Measurements from ENCODE around the gene HOXD13. TPM values are rescaled to one million over a fixed set of nuclear protein-coding genes. Genes with fewer than 3 reads are reported as not detected.

The HOXD13 gene
- total RNA-seq, 1 donor from 2014 or later, result not detected

GRCh38 chr2:176132205-176133171, 40.0 kb downstream of the HOXD13 start:
- no peak for DNase-seq

- DNase-seq, result no peak
Measured at GRCh38 chr2:176133389-176133788, 40.9 kb downstream of the HOXD13 start.

GRCh38 chr2:176134035-176134434, 41.5 kb downstream of the HOXD13 start:
- no peak for DNase-seq

GRCh38 chr2:176135035-176135440, 42.5 kb downstream of the HOXD13 start:
- peak; percentile 37 for DNase-seq

GRCh38 chr2:176136374-176137251, 44.1 kb downstream of the HOXD13 start:
- peak; percentile 50 for DNase-seq

GRCh38 chr2:176137252-176137580, 44.7 kb downstream of the HOXD13 start:
- no peak for DNase-seq

GRCh38 chr2:176137906-176138305, 45.4 kb downstream of the HOXD13 start:
- DNase-seq, result no peak

- DNase-seq, result peak; percentile 28
Measured at GRCh38 chr2:176138526-176138922, 46.0 kb downstream of the HOXD13 start.

GRCh38 chr2:176138923-176139660, 46.6 kb downstream of the HOXD13 start:
- peak; percentile 28 for DNase-seq

GRCh38 chr2:176139661-176140512, 47.4 kb downstream of the HOXD13 start:
- peak; percentile 55 for DNase-seq

GRCh38 chr2:176140513-176141317, 48.2 kb downstream of the HOXD13 start:
- DNase-seq, result peak; percentile 84

GRCh38 chr2:176142281-176142680, 49.8 kb downstream of the HOXD13 start:
- no peak for DNase-seq

Other genes starting within 250 kb of the HOXD13 start
- gene LNPK, start 90.5 kb upstream of the HOXD13 start, total RNA-seq, result 27.2 TPM
- gene EVX2, start 8.8 kb upstream of the HOXD13 start, total RNA-seq, result not detected
- gene HOXD12, start 7.1 kb downstream of the HOXD13 start, total RNA-seq, result not detected
- gene HOXD11, start 14.6 kb downstream of the HOXD13 start, total RNA-seq, result not detected
- gene HOXD10, start 24.1 kb downstream of the HOXD13 start, total RNA-seq, result 1.8 TPM
- gene HOXD9, start 30.0 kb downstream of the HOXD13 start, total RNA-seq, result 4.7 TPM
- gene HOXD8, start 37.0 kb downstream of the HOXD13 start, total RNA-seq, result 17.0 TPM
- 5.4 TPM for gene HOXD4, start 58.8 kb downstream of the HOXD13 start, total RNA-seq
- gene HOXD3, start 64.6 kb downstream of the HOXD13 start, total RNA-seq, result 9.7 TPM
- gene HOXD1, start 95.9 kb downstream of the HOXD13 start, total RNA-seq, result 0.30 TPM
- gene MTX2, start 176.7 kb downstream of the HOXD13 start, total RNA-seq, result 24.3 TPM

Measured in skin of body (tissue), 2 donors.